Spleen (tissue), 11 donors: ENCODE measurements around the gene TAF4. TPM values are rescaled to one million over a fixed set of nuclear protein-coding genes. Genes with fewer than 3 reads are reported as not detected.

Experiments used
- DNase-seq: peaks from one replicate; pipeline ENCODE4 v3.0.0-alpha.2; 2020
- H3K27ac ChIP-seq, 8 donors: fragments of 200-600 bp; sonication (generic) in 7 of 8; 1 replicate in 4 of 8; 2 replicates in 4 of 8; pipeline versions ENCODE4 v1.5.0 to v1.8.0; 2016 to 2021; ENCODE audit warnings: inconsistent platforms in 4 of 8, mild to moderate bottlenecking in 4 of 8, moderate library complexity in 1 of 8
- H3K27me3 ChIP-seq, 7 donors: fragments of 200-600 bp; sonication (generic) in 6 of 7; replicated peaks in 1 of 7; 1 replicate in 4 of 7; 2 replicates in 3 of 7; pipeline versions ENCODE4 v1.5.0 to v1.8.0; 2016 to 2021; ENCODE audit warnings: inconsistent platforms in 3 of 7, mild to moderate bottlenecking in 1 of 7
- H3K36me3 ChIP-seq, 6 donors: fragments of 200-600 bp; sonication (generic) in 5 of 6; 1 replicate in 4 of 6; 2 replicates in 2 of 6; pipeline versions ENCODE4 v1.5.0 to v1.8.0; 2016 to 2021; ENCODE audit warnings: inconsistent platforms in 2 of 6
- H3K4me1 ChIP-seq, 6 donors: fragments of 200-600 bp; sonication (generic) in 5 of 6; 1 replicate in 3 of 6; 2 replicates in 3 of 6; pipeline versions ENCODE4 v1.5.0 to v1.8.0; 2016 to 2021; ENCODE audit warnings: inconsistent platforms in 3 of 6
- H3K4me3 ChIP-seq, 8 donors: fragments of 200-600 bp; sonication (generic) in 7 of 8; 1 replicate in 4 of 8; 2 replicates in 4 of 8; pipeline versions ENCODE4 v1.5.0 to v1.8.0; 2016 to 2021; ENCODE audit warnings: inconsistent platforms in 4 of 8, mild to moderate bottlenecking in 4 of 8, moderate library complexity in 2 of 8
- H3K9me3 ChIP-seq, 8 donors: fragments of 200-600 bp; sonication (generic) in 7 of 8; 1 replicate in 4 of 8; 2 replicates in 4 of 8; pipeline versions ENCODE4 v1.5.0 to v1.8.0; 2016 to 2021; ENCODE audit warnings: inconsistent platforms in 4 of 8
- CTCF ChIP-seq, 11 experiments: fragments of 200-600 bp in 7 of 11; fragments of 450-650 bp in 4 of 11; sonication (generic) in 4 of 11; IDR thresholded peaks in 8 of 11; conservative IDR thresholded peaks in 3 of 11; 1 replicate in 7 of 11; 2 replicates in 4 of 11; pipeline versions ENCODE4 v1.4.0 to v1.8.0; 2016 to 2021; ENCODE audit warnings: antibody characterized with exemption in 11 of 11, inconsistent platforms in 4 of 11, mild to moderate bottlenecking in 1 of 11
- POLR2A ChIP-seq, 3 donors: fragments of 450-650 bp; IDR thresholded peaks; one replicate each; pipeline ENCODE4 v1.5.1; 2017; ENCODE audit warnings: antibody characterized with exemption in 3 of 3, mild to moderate bottlenecking in 1 of 3
- POLR2AphosphoS5 ChIP-seq, 3 donors: sonication (generic); formaldehyde crosslinking; IDR thresholded peaks; one replicate each; pipeline ENCODE4 v1.5.1; 2017; ENCODE audit warnings: antibody characterized with exemption in 3 of 3
- WGBS, 5 donors: extraction: QIAGEN DNeasy Blood & Tissue Kit in 3 of 5; methylation state at CpG; one replicate each; pipeline versions ENCODE4 v1.1.5 to v1.1.7; 2013 to 2018; 5-methylcytosine and 5-hydroxymethylcytosine counted together
- intact Hi-C: fragments of 100-400 bp; cut with DNase I; formaldehyde crosslinking; loops from one replicate; pipeline ENCODE4 v1.15.0; 2023; ENCODE audit warnings: low total_unique reads
- polyA plus RNA-seq, 3 donors: library from polyadenylated mRNA; stranded (reverse); fragments of 200-250 nt; gene quantifications; one replicate each; pipeline ENCODE4 v1.2.1, GENCODE V29; 2013
- total RNA-seq, 7 donors: library from RNA; depleted of rRNA in 3 of 7; stranded (reverse); fragments of >200 nt in 3 of 7; fragmentation: NEBNext Ultra II Directional in 4 of 7; extraction: Animal tissue kit (Norgen Biotek cat#: 25700) in 4 of 7; gene quantifications; one replicate each; pipeline versions ENCODE4 v1.1.0 to v1.2.1, GENCODE V29; 2016 to 2021
- donor health status: healthy with polysubstance abuse.
- donor health status: DM: no; HTN: no; CAD: no; lungs with moderate emphysema.
- donor health status: DM: no; HTN: no; CAD: no.
- donor health status: Bipolar disorder and iron deficiency.
- donor health status: healthy.
- donor health status: DM: no; HTN: no; CAD: no.
- donor health status: DM: yes; HTN: yes; CAD: no.

The TAF4 gene
- total and polyA plus RNA-seq, 10 donors: 4.3 to 28.3 (median 16.5) TPM

DNA sequence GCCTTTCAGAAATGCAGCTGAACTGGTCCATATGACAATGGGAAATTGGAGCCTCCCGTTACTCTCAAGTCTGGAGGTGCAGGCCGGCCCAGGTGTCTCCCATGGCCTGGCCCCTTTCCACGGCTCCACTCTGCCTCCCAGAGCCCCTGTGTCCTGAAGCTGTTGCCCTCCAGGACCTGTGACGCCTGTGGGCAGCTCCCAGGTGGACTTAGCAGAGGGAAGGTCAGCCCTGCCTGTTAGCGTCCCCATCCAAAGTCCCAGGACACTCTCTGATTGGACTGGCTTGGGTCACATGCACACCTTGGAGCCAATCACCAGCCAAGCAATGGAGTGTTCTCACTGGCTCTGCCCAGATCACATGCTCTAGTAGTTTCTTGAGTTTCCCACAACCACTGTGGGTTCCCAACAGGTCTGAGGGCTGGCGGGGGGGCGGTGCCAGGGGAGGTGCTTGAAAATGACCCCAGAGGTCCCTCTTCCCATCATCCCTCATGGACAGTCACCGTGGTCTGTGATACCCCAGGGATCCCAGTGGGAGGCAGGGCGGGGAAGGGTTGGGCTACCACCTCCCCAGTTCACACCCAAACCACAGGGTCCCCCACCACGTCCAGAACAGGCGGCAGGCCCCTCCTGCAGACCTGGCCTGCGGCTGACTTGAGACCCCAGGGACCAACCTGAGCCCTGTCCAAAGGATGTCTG, 135.6 kb downstream of the TAF4 start:
- Histone ChIP-seq H3K36me3 (no peaks in the 10 kb centered on the region), H3K4me1 (no peaks in the 10 kb centered on the region), H3K9me3 (peaks cover 0 to 7% (median 0%) of the 10 kb centered on the region in 8 donors), H3K4me3 (no peak overlapping the region), H3K27me3 (peaks cover 0 to 8% (median 0%) of the 10 kb centered on the region in 7 donors), H3K27ac (no peak overlapping the region)
- TF ChIP-seq POLR2AphosphoS5 (IDR thresholded peaks at IDR 0.05): no peak
- no peak for TF ChIP-seq POLR2A (IDR thresholded peaks at IDR 0.05)
- TF ChIP-seq CTCF (IDR thresholded peaks at IDR 0.05 in 8 of 11, conservative IDR thresholded peaks at IDR 0.05 in 3 of 11): no peak
- WGBS, 5 donors: 86 to 97% (median 93%) methylated on average over 9 to 12 of the region's 12 CpGs
- intact Hi-C loops: no loop called here
- DNase-seq: peak; percentile 46

DNA sequence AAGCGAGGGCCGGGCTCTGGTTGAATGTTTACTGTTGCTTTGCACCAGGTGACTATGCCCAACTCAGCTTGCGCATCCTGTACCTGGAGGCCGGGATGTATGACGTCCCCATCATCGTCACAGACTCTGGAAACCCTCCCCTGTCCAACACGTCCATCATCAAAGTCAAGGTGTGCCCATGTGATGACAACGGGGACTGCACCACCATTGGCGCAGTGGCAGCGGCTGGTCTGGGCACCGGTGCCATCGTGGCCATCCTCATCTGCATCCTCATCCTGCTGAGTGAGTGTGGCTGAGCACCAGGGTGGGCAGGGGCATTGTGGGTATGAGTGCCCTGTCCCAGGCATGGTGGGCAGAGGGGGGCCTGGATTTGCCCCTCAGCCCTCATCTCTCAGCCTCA, 136.1 kb downstream of the TAF4 start:
- intact Hi-C loops: no loop called here
- H3K27me3 ChIP-seq: peaks cover 0 to 14% (median 0%) of the 10 kb centered on the region in 7 donors
- peak; percentile 64 for DNase-seq
- 93 to 97% (median 95%) methylated on average over 10 to 12 of the region's 12 CpGs for WGBS, 5 donors
- peaks cover 0 to 7% (median 0%) of the 10 kb centered on the region in 8 donors for H3K9me3 ChIP-seq
- no peak for TF ChIP-seq POLR2A (IDR thresholded peaks at IDR 0.05)
- no peak for TF ChIP-seq CTCF (IDR thresholded peaks at IDR 0.05 in 8 of 11, conservative IDR thresholded peaks at IDR 0.05 in 3 of 11)
- no peak for TF ChIP-seq POLR2AphosphoS5 (IDR thresholded peaks at IDR 0.05)
- no peak overlapping the region for H3K4me3 ChIP-seq
- H3K36me3 ChIP-seq: no peaks in the 10 kb centered on the region
- H3K27ac ChIP-seq: no peak overlapping the region
- no peaks in the 10 kb centered on the region for H3K4me1 ChIP-seq

DNA sequence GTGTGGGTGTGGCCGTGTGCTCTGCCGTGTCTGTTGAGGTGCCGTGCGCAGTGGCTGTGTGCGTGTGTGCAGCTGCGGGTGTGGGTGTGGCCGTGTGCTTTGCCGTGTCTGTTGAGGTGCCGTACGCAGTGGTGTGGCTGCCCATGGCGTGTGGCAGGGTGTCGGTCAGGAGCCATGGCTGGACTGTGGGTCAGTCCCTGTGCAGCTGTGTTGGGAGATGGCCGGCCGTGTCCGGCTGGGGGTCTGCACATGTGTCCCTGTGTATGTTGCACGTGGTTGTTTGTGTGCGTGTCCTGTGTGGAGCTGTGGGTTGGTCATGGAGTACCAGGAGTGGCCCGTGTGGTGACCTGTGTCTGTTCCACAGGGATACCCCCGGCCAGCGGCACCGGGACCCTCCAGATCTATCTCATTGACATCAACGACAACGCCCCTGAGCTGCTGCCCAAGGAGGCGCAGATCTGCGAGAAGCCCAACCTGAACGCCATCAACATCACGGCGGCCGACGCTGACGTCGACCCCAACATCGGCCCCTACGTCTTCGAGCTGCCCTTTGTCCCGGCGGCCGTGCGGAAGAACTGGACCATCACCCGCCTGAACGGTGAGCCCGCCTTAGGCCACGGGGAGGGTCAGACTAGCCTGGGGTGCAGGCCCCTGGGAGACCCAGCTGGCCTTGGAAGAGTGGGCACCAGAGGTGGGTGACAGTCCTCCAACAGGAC, 137.7 kb downstream of the TAF4 start:
- no peak overlapping the region for H3K4me3 ChIP-seq
- H3K27ac ChIP-seq: no peak overlapping the region
- H3K27me3 ChIP-seq: peaks cover 0 to 28% (median 0%) of the 10 kb centered on the region in 7 donors
- TF ChIP-seq CTCF (IDR thresholded peaks at IDR 0.05 in 8 of 11, conservative IDR thresholded peaks at IDR 0.05 in 3 of 11) (no peak), POLR2AphosphoS5 (IDR thresholded peaks at IDR 0.05) (no peak), POLR2A (IDR thresholded peaks at IDR 0.05) (no peak)
- no peaks in the 10 kb centered on the region for H3K4me1 ChIP-seq
- intact Hi-C loops: no loop called here
- WGBS, 5 donors: 93 to 94% (median 94%) methylated on average over 32 to 43 of the region's 43 CpGs
- no peaks in the 10 kb centered on the region for H3K36me3 ChIP-seq
- peak; percentile 55 for DNase-seq
- peaks cover 0 to 7% (median 0%) of the 10 kb centered on the region in 8 donors for H3K9me3 ChIP-seq

DNA sequence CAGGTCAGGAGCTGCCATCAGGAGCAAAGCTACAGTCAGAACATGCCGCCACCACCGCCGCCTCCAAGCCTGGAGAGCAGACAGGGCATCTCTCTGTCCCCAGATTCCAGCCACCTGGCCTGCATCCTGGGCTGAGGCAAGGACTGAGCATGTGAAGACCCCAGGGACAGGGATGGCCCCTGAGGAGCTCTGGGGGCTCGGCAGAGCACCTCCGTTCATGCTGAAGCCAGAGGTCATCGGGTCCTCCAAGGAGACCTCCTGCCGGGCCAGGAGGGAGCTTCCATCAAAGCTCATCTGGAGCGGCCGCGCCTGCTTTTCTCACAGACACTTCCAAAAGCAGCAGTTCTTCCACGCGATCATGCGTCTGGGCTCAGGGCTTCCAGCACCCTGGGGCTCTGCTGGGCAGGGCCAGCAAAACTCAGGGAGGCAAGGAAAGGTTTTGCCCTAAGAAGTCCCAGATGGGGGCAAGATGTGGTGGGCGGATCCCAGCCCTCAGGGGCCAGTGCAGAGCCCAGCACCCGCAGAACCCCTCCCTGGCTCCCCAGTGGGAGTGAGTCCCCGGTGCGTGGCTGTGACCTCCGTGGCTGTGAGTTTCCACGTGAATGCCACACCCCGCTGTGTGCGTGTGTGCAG, 138.4 kb downstream of the TAF4 start:
- Histone ChIP-seq H3K4me3 (no peak overlapping the region), H3K27me3 (peaks cover 0 to 30% (median 0%) of the 10 kb centered on the region in 7 donors), H3K36me3 (no peaks in the 10 kb centered on the region), H3K27ac (no peak overlapping the region), H3K4me1 (no peaks in the 10 kb centered on the region), H3K9me3 (peaks cover 0 to 7% (median 0%) of the 10 kb centered on the region in 8 donors)
- peak; percentile 59 for DNase-seq
- WGBS, 5 donors: 84 to 95% (median 91%) methylated on average over 13 to 21 of the region's 21 CpGs
- TF ChIP-seq POLR2A (IDR thresholded peaks at IDR 0.05) (no peak), POLR2AphosphoS5 (IDR thresholded peaks at IDR 0.05) (no peak), CTCF (IDR thresholded peaks at IDR 0.05 in 8 of 11, conservative IDR thresholded peaks at IDR 0.05 in 3 of 11) (no peak)
- intact Hi-C loops: no loop called here
